ENCODE measurements around the gene EFCAB12.

The EFCAB12 gene

GRCh38 chr3:129442947-129443346, 14.5 kb upstream of the EFCAB12 start:
- DNase-seq = no peak

GRCh38 chr3:129442486-129442885, 14.1 kb upstream of the EFCAB12 start:
- no peak for DNase-seq

- DNase-seq = no peak
Measured at GRCh38 chr3:129441782-129442181, 13.3 kb upstream of the EFCAB12 start.

GRCh38 chr3:129441215-129441614, 12.8 kb upstream of the EFCAB12 start:
- no peak for DNase-seq

- no peak for DNase-seq
Measured at GRCh38 chr3:129440618-129441190, 12.3 kb upstream of the EFCAB12 start.

GRCh38 chr3:129439817-129440617, 11.6 kb upstream of the EFCAB12 start, which contains the start of the genes IFT122 and MBD4:
IFT122 (plus strand) TSS chr3:129440224; CDS start chr3:129440331, 107 bp downstream.
MBD4 (minus strand) TSS chr3:129439948; CDS start chr3:129439833, 115 bp downstream.
- DNase-seq = peak; percentile 100

- DNase-seq = peak; percentile 76
Measured at GRCh38 chr3:129439226-129439816, 10.9 kb upstream of the EFCAB12 start.

GRCh38 chr3:129435367-129435766, 6.9 kb upstream of the EFCAB12 start:
- no peak for DNase-seq

GRCh38 chr3:129434140-129434539, 5.7 kb upstream of the EFCAB12 start:
- no peak for DNase-seq

GRCh38 chr3:129433565-129433964, 5.1 kb upstream of the EFCAB12 start:
- DNase-seq = no peak

- no peak for DNase-seq
Measured at GRCh38 chr3:129432671-129433070, 4.2 kb upstream of the EFCAB12 start.

- DNase-seq = no peak
Measured at GRCh38 chr3:129432036-129432435, 3.6 kb upstream of the EFCAB12 start.

GRCh38 chr3:129429602-129430001, 1.2 kb upstream of the EFCAB12 start:
- DNase-seq = no peak

GRCh38 chr3:129429080-129429451, 630 bp upstream of the EFCAB12 start:
- DNase-seq = no peak

- DNase-seq = no peak
Measured at GRCh38 chr3:129428007-129428375, 445 bp downstream of the EFCAB12 start.

GRCh38 chr3:129425619-129426018, 2.8 kb downstream of the EFCAB12 start:
- no peak for DNase-seq

- no peak for DNase-seq
Measured at GRCh38 chr3:129425213-129425612, 3.2 kb downstream of the EFCAB12 start.

- no peak for DNase-seq
Measured at GRCh38 chr3:129424185-129424841, 4.1 kb downstream of the EFCAB12 start.

- no peak for DNase-seq
Measured at GRCh38 chr3:129422897-129423296, 5.5 kb downstream of the EFCAB12 start.

- no peak for DNase-seq
Measured at GRCh38 chr3:129421988-129422745, 6.3 kb downstream of the EFCAB12 start.

GRCh38 chr3:129421236-129421883, 7.1 kb downstream of the EFCAB12 start:
- DNase-seq = no peak

GRCh38 chr3:129419476-129419875, 9.0 kb downstream of the EFCAB12 start:
- DNase-seq = no peak

Measured in activated effector memory CD4-positive, alpha-beta T cell treated with anti-CD3 and anti-CD28 coated beads, Interleukin-2, amount 50 U/mL, for 16 hours (primary cell).